Sciatic nerve (tissue), 2 donors: ENCODE measurements around the gene CNOT6. TPM values are rescaled to one million over a fixed set of nuclear protein-coding genes. Genes with fewer than 3 reads are reported as not detected.

ENCODE experiments used
- ATAC-seq: fragments of 200-7000 bp; cut with Tn5 transposase; one replicate; pipeline ENCODE4 v1.9.1; 2020; ENCODE audit warnings: mild to moderate bottlenecking, moderate library complexity
- DNase-seq: peaks from one replicate; pipeline ENCODE4 v3.0.0-alpha.2; 2020; ENCODE audit warnings: low spot score
- intact Hi-C: fragments of 100-400 bp; cut with DNase I; formaldehyde crosslinking; loops from one replicate; pipeline ENCODE4 v1.14.2; 2022
- total RNA-seq: library from RNA; stranded (reverse); fragmentation: NEBNext Ultra II Directional; extraction: Animal tissue kit (Norgen Biotek cat#: 25700); gene quantifications from one replicate; pipeline ENCODE4 v1.2.1, GENCODE V29; 2021
- donor health status: DM: no; HTN: no; CAD: no.
- donor health status: DM: no; HTN: no; CAD: no.

CNOT6 gene
- total RNA-seq, 1 donor from 2014 or later = 31.9 TPM

DNA sequence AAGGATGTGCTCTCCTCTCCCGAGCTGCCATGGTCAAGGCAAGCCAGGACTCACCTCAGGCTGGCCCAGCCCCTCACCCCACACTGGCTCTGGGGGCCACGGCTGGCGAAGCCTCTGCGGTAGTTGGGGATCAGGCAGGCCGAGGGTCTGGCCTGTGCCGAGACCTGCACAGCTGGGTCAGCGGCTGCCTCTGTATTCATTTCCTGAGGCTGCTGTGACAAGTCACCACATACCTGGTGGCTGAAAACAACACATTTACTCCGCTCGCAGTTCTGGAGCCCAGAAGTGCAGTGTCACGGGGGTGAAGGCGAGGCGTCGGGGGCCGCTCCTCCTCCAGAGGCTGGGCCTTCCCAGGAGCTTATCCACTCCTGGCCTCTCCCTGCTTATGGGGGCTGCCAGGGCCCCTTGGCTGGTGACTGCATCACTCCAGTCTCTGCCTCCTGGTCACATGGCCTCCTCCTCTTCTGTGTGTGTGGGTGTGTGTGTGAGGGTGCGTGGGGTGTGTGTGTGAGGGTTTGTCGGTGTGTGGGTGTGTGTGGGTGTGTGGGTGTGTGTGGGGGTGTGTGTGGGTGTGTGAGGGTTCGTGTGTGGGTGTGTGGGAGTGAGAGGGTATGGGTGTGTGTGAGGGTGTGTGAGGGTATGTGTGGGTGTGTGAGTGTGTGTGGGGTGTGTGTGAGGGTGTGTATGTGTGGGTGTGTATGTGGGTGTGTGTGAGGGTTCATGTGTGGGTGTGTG lies 100.3 kb downstream of the CNOT6 start:
- intact Hi-C loops = no loop called here
- ATAC-seq = no peak

DNA sequence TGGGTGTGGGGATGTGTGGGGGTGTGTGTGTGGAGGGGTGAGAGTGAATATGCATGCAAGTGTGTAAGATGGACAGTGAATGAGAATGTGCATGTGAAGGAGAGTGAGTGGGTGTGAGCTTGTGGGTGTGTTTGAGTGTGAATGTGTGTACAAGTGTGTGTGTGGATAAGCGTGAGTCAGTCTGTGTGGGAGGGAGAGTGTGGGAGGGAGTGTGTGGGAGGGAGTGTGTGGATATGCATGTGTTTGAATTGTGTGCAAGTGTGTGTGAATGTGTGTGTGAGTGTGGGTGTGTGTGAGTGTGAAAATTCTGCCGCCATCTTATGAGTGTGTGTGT lies 100.8 kb downstream of the CNOT6 start:
- intact Hi-C loops = no loop called here
- ATAC-seq (no peak), DNase-seq (no peak)

More for the DNA sequence above, 100.3 kb downstream of the CNOT6 start:
- DNase-seq = peak; percentile 32

DNA sequence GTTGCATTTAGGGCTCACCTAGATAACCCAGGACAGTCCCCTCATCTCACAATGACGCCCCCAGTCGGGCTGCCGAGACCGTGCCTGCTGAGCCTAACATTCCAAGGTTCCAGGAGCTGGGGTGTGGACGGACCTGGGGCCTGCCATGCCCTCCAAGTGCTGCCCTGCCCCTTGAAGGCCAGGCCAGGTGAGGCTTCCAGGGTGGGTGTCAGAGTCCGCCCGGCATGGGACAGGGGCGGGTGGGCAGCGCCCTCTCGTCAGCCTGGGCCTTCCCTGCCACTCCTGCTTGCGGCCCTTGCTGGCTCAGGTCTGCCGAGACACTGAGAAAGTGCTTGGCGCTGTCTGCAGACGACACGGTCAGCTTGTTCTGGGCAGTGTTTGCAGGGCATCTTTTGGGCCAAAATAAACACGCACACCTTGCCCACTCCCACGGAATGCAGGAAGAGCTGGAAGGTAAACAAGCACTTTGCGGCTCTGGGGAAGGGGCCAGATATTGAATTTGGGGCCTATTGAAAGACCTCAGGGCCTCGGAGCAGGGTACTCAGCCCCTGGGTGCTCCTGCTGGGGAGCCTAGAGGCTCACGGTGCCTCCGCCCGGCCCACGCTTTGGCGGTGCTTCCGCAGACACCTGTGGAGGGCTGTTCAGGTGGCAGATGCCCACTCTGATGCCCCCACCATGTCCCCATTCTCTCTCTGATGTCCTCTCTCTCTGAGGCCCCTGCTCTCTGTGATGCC lies 101.4 kb downstream of the CNOT6 start:
- intact Hi-C loops = no loop called here
- ATAC-seq (no peak), DNase-seq (peak; percentile 39)

DNA sequence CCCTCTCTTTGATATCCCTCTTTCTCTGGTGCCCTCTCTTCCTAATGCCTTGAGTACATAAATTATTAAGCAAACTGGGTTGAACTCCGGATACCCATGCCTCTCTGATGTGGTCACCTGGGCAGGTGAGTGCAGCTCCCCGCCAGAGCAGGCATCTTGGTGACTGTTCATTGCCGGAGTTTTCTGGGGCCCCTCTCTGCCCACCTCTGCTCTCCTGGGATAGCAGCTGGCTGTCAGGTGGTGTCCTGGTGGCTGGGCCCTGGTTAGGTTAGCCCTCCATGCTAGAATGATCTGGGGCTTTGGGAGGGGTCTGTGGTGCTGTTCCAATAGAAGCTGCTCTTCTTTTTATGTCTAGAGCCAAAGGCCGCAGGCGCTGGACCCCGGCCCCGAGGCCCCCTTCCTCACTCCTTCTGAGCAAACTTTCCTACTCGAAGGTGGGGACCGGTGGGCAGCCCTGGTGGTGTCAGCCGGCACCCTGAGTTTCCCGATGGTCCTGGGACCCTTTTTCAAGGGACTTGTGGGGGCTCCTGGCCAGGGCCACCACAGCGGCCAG lies 102.0 kb downstream of the CNOT6 start:
- no peak for ATAC-seq
- DNase-seq = peak; percentile 49
- intact Hi-C loops = no loop called here

DNA sequence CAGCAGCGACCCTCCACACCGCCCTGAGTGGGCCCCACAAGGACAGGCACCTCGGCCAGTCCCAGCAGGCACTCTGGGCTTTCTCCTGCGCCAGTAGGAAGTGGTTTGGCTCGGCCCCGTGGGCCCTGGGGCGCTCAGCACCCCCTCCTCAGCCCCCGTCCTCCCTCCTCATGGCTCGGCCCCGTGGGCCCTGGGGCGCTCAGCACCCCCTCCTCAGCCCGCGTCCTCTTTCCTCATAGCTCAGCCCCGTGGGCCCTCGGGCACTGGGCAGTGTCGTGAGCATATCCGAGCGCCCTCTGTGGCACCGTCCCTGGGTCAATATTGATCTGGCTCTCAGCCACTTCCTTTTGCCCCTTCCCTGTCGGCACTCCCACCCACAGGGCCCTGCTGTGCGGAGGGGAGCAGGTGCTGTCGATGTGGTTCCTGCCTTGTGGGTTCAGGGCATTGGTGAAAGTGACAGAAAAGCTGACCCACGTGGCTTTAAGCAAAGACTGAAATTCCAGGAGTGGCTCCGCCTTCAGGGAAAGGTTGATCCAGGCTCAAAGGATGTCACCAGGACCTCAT lies 102.6 kb downstream of the CNOT6 start:
- DNase-seq (peak; percentile 36), ATAC-seq (no peak)
- intact Hi-C loops = no loop called here

DNA sequence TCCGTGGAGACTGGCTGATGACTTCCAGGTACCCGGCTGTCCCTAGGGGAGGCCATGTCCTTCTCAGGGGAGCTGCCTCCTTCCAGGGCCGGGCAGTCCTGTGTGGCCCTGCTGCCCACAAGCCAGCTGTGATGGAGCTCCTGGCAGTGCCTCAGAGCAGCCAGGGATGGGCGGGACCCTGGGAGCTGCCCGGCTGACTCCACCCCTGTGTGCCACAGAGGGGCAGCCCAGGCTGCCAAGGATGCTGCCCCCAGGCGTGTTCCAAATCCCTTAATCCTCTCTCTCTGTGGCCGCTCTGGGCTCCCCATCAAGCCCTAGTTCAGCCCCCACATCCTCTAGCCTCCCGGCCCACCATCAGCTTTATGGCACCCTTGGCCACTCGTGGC lies 104.1 kb downstream of the CNOT6 start:
- intact Hi-C loops = no loop called here
- DNase-seq = no peak

DNA sequence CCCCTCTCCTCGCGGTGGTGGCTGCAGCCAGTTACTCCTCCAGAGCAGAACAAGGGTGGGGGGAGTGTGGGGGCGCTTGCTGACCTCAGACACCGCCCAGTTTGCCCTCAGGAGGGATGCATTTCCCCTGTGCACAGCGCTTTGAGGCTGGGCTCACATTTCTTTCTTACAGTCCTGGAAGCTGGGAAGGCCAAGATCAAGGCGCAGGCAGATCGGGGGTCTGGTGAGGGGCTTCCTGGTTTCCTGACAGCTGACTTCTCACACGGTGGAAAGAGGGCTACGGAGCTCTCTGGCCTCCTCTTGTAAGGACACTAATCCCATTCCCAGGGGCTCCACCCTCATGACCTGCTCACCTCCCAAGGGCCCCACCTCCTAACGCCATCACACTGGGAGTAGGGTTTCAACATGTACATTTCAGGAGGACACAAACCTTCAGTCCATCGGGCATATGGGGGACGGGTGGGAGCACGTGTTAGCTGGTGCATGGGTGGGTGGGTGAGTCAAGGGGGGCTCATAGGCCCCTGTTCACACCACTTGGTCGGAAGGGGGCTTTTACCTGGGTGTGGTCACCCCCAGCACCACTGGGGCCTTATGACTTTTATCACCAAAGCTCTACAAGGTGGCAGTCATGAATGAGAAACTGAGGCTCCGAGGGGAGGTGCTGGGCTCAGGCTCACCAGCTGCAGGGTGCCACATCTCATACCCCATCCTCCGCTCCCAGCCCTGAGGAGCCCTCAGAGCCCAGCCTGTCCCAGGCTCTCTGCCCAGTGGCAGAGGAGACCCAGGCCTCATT lies 104.8 kb downstream of the CNOT6 start:
- ATAC-seq = no peak
- intact Hi-C loops = no loop called here
- peak; percentile 36 for DNase-seq

More for the DNA sequence above, 104.1 kb downstream of the CNOT6 start:
- ATAC-seq = no peak

DNA sequence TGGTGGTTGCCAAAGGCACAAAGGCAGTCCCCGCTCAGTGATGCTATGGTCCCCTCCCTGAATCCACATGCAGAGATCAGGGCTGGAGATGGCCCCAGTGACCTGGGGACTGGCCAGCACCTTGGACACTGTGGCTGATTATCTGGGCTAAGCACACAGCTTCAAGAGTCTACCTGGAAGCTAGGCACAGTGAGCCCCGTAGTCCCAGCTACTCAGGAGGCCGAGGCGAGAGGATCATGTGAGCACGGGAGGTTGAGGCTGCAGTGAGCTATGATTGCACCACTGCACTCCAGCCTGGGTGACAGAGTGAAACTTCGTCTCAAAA lies 105.4 kb downstream of the CNOT6 start:
- intact Hi-C loops = no loop called here
- peak; percentile 26 for DNase-seq

DNA sequence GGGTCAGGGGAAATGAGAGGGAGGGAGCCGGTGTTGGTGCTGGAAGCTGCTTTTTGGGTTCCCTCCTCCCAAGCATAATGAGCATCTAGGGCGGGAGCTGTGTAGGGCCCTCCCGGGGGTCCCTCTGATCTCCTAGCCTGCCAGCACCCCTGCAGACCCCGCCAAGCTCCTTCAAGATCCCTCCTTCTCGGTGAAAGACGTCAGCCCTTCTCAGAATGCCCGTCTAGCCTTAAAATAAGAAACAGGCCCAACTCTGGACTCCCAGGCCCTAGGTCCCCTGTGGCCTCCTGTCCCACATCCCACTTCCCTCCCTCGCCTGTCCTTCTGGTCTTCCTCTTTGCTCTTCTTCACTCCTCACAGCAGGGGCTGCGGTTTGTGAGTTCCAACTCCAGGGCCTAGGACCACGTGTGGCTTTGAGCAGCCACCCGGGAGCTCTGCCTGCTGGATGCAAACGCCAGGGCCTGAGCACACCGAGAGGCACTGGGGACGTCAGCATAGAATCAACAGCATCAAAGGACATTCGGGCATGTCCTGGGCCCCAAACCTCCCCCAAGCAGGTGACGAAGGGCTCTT lies 105.9 kb downstream of the CNOT6 start:
- intact Hi-C loops = no loop called here
- DNase-seq (peak; percentile 19), ATAC-seq (no peak)

More for the DNA sequence above, 105.4 kb downstream of the CNOT6 start:
- no peak for ATAC-seq

DNA sequence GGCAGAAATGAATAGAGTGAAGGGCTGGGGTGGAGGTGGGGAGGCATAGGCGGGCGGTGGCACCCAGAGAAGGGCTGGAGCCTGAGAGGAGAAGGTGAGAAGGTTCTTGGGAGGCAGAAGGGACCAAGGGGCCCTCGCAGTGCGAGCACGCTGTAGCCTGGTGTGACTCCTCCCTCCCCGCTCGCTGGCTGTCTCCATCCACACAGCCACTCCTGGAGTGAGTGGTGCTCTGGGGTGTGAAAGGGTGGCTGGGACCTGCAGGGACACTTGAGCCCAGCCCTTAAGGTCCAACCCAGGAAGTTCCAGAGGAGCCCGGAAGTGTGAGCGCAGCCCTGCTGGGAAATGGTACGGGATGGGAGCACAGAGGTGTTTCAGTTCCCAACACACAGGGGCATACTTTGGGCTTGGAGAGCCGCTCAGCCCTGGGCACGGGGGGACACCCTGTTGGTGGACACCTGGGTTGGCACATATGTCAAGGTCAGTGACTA lies 106.4 kb downstream of the CNOT6 start:
- DNase-seq = no peak
- no peak for ATAC-seq
- intact Hi-C loops = no loop called here

DNA sequence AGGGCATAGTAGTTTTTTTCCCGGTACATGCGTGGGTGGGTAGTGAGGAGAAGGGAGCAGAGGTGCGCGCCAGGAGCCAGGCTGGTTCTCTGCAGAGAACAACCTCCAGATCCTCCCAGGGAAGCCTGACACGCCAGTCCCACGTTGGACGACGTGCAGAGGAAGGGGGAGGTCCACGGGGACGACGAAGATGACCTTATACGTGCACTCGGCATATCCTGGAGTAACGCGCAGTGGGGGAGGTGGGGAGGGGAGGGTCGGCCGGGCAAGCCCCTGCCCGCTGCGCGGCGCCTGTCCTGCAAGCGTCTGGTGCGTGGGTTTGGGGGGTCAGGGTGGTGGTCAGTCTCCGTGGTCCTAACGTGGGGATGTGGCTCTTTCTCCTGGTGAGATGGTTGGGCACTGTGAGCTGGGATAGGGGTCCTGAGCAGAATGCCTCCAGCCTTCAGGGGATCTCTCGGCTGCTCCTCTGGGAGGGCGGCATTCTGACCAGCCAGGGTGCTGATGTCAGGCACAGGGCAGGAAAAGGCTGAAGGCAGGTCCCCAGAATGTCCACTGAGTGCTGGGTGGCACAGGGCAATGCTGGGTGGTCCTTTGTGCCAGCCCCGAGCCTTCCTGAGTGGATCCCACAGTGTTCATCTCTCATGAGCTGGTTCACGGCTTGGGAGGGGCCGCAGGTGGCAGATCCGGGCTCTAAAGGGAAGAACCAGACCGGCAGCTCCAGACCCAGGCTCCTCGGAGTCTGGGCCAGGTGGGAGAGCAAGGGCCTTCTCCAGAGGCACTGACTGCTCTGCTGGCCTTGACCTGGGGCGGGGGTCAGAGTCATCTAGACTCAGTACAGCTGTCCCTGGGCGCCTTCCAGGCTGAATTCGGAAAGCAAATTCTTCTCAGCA lies 107.7 kb downstream of the CNOT6 start:
- DNase-seq (peak; percentile 43), ATAC-seq (no peak)
- intact Hi-C loops = no loop called here

DNA sequence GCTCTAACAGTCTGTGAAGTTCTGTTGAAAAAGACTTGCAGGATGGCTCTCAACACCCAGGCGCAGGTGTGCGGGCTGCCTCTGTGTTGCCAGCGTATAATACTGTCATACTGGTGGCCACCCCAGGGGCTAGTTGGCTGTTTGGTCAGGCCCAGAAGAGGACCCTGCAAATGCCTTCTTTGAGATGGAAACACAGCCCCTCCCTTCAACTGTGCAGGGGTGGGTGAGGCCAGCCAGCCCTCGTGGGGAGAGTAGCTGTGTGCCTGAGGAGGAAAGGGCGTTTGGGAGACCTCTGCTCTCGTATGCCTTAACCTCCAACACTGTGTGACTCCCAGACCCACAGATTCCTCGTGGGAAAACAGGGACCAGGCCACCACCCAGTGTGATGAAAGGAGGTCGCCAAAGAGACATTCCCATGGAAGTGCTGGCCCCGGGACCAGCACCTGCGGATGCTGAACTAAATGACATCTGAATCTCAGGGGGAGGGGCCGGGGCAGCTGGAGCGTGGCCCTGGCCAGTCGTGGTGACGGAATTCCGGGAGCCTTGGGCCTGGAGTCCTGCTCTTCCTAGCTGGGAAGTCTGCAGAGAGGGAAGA lies 108.4 kb downstream of the CNOT6 start:
- intact Hi-C loops = no loop called here
- ATAC-seq (no peak), DNase-seq (peak; percentile 39)

DNA sequence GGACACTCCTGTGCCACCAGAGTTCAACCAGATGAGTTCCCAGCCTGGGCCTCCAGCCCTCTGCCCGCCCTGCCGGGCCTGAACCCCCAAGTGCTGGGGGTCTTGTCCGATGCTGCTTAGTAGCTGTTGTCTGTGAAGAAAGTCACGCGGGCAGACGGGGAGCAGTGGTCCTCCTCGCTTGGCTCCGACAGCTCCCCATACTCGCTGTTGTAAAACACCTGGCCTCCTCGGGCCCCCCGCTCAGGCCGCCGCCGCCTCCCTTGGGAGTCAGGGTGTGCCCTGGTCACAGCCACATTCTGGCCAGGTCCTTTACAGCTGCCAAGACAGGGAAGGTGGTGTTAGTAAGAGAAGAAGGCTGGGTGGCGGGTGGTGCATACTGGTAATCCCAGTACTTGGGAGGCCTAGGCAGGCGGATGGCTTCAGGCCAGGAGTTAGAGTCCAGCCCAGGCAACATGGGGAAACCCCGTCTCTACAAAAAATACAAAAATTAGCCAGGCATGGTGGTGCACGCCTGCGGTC lies 109.0 kb downstream of the CNOT6 start:
- DNase-seq (no peak), ATAC-seq (no peak)
- intact Hi-C loops = no loop called here

DNA sequence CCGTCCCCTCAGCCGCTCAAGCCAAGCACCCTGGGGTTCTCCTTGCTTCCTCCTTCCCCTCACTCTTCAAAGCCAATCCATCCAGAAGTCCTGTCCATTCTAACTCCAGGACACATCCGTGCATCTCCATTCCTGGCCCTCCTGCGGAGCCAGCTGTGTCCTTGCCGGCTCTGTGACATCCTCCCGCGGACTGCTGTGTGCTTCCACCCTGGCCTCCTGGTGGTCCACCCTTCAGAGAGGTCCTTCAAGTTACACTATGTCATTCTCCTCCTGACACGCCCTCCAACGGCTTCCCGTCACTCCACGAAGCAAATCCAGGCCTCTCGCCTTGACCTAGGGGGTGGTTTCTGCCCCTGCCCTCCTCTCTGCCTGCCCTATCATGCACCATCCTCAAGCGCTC lies 110.1 kb downstream of the CNOT6 start:
- DNase-seq = no peak

DNA sequence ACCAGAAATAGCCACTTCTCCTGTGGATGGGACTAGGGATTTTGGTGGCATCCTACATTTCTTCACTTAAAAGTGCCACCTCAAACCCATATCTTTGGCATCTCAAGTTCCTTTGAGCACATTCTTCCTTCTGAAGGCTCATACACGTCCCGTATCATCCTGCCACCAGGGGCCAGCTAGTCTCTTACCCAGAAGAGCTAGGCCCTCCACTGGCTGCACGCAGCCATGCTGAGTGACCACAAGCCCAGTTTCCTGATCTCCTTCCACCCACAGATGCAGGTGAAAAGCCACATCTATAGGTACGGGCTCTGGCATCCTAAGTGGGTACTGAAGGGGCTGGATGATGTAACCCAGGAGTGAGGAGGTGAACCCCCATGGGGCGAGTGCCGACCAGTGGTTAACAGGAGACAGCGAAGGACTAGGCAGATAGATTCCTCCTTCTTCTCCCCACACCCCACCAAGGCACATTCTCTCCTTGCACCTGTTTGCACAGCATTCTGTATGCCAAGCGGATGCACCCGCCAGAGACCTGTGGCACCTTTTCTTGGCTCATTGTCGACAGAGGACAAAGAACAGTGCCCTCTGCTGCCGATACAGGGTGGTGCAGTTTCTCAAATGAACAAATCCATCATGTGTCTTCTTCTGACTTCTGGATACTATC lies 111.5 kb downstream of the CNOT6 start:
- intact Hi-C loops = no loop called here
- DNase-seq = no peak
- no peak for ATAC-seq

More for the DNA sequence above, 110.1 kb downstream of the CNOT6 start:
- ATAC-seq = no peak
- intact Hi-C loops = no loop called here

DNA sequence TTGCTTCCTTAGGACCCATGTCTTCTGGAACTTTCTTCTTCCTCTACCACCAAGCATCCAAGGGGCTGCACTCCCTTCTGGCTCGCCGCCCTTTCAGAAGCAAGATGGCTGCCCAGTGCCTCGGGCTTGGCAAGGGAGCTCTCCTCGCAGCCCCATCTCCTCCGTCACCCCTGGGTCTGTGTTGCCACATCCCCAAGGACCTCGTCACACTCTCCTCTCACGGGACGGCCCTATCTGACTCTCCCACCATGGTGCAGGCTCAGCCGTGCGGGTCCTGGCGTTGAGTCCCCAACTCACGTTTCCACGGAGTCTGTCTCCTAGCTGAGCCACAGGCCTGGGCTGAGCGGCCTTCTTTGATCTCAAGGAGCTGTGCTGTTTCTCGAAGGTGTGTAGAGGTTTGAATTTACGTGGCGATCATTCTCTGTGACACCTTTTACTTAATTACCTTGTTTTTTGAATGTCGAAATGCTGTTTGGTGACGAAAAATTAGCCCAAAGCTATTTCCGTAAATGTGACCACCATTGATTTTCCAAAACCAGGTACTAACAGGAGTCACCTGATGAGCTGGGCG lies 112.1 kb downstream of the CNOT6 start:
- ATAC-seq (no peak), DNase-seq (no peak)
- intact Hi-C loops = no loop called here
